Nephron (organoid): Measurements from ENCODE around the gene CROCC2.

ENCODE experiments used
- H3K27ac Mint-ChIP-seq, 3 experiments: 2 replicates each; pipeline ENCODE4 v1.8.0; 2020; ENCODE audit warnings: mixed read lengths in 3 of 3, mild to moderate bottlenecking in 2 of 3, moderate library complexity in 1 of 3
- H3K27me3 Mint-ChIP-seq: 2 replicates; pipeline ENCODE4 v1.8.0; 2021; ENCODE audit warnings: low read depth, mild to moderate bottlenecking, moderate library complexity, mixed read lengths
- H3K36me3 Mint-ChIP-seq: 2 replicates; pipeline ENCODE4 v1.8.0; 2020; ENCODE audit warnings: low read depth, mixed read lengths
- H3K4me1 Mint-ChIP-seq: 2 replicates; pipeline ENCODE4 v1.8.0; 2020; ENCODE audit warnings: mixed read lengths
- H3K4me3 Mint-ChIP-seq, 3 experiments: 2 replicates each; pipeline ENCODE4 v1.8.0; 2020; ENCODE audit warnings: mild to moderate bottlenecking in 3 of 3, mixed read lengths in 3 of 3, moderate library complexity in 2 of 3
- H3K9me3 Mint-ChIP-seq: 2 replicates; pipeline ENCODE4 v1.8.0; 2020; ENCODE audit warnings: mixed read lengths
- CTCF ChIP-seq, 3 experiments: fragments of 200-600 bp; sonication (generic); IDR thresholded peaks; one replicate each; pipeline ENCODE4 v1.5.0; 2021; ENCODE audit warnings: antibody characterized with exemption in 3 of 3; ENCODE audit not compliant: unreplicated experiment in 3 of 3

The CROCC2 gene

GRCh38 chr2:241039416-241039815 lies 133.3 kb downstream of the CROCC2 start:
- peaks cover 50% of the 10 kb centered on the region for H3K27me3 Mint-ChIP-seq
- no peaks in the 10 kb centered on the region for H3K4me1 Mint-ChIP-seq
- H3K9me3 Mint-ChIP-seq, result peaks cover 5% of the 10 kb centered on the region
- H3K4me3 Mint-ChIP-seq, result no peak overlapping the region
- no peak overlapping the region for H3K27ac Mint-ChIP-seq
- peaks cover 23% of the 10 kb centered on the region for H3K36me3 Mint-ChIP-seq
- TF ChIP-seq CTCF (IDR thresholded peaks at IDR 0.05; ENCODE audit: unreplicated experiment in 3 of 3), result no peak

GRCh38 chr2:241040081-241040803 lies 134.1 kb downstream of the CROCC2 start:
- peaks cover 42% of the 10 kb centered on the region for H3K27me3 Mint-ChIP-seq
- no peak overlapping the region for H3K27ac Mint-ChIP-seq
- H3K36me3 Mint-ChIP-seq, result peaks cover 27% of the 10 kb centered on the region
- TF ChIP-seq CTCF (IDR thresholded peaks at IDR 0.05; ENCODE audit: unreplicated experiment in 3 of 3), result no peak
- H3K4me3 Mint-ChIP-seq, result no peak overlapping the region
- no peaks in the 10 kb centered on the region for H3K4me1 Mint-ChIP-seq
- H3K9me3 Mint-ChIP-seq, result peaks cover 5% of the 10 kb centered on the region

- Mint-ChIP-seq H3K27ac (no peak overlapping the region), H3K4me1 (no peaks in the 10 kb centered on the region), H3K27me3 (peaks cover 38% of the 10 kb centered on the region), H3K36me3 (peaks cover 39% of the 10 kb centered on the region), H3K9me3 (peaks cover 12% of the 10 kb centered on the region), H3K4me3 (no peak overlapping the region)
- no peak for TF ChIP-seq CTCF (IDR thresholded peaks at IDR 0.05; ENCODE audit: unreplicated experiment in 3 of 3)
Measured at GRCh38 chr2:241041589-241042158, 135.5 kb downstream of the CROCC2 start.
